HepG2 (cell line): ENCODE measurements around the gene ELAPOR1. TPM values are rescaled to one million over a fixed set of nuclear protein-coding genes. Genes with fewer than 3 reads are reported as not detected.

Experiments
- ATF1 ChIP-seq: IDR thresholded peaks from 2 replicates; pipeline ENCODE4 v1.6.1; 2016; ENCODE audit warnings: mild to moderate bottlenecking, control low read depth
- CC2D1A ChIP-seq: sonication (generic); formaldehyde crosslinking; IDR thresholded peaks from 2 replicates; pipeline ENCODE4 v1.8.1; 2023; ENCODE audit warnings: mild to moderate bottlenecking, missing genetic modification reagents
- CERS6 ChIP-seq: sonication (generic); formaldehyde crosslinking; IDR thresholded peaks from 2 replicates; pipeline ENCODE4 v1.5.0; 2020; ENCODE audit warnings: missing genetic modification reagents
- EED ChIP-seq: sonication (generic); formaldehyde crosslinking; IDR thresholded peaks from 2 replicates; pipeline ENCODE4 v1.5.0; 2020; ENCODE audit warnings: mild to moderate bottlenecking, missing genetic modification reagents
- GPN1 ChIP-seq: sonication (generic); formaldehyde crosslinking; IDR thresholded peaks from 2 replicates; pipeline ENCODE4 v1.5.1; 2020; ENCODE audit warnings: missing genetic modification reagents, borderline replicate concordance
- JUN ChIP-seq: sonication (generic); formaldehyde crosslinking; IDR thresholded peaks from 2 replicates; pipeline ENCODE4 v1.4.0; 2020; ENCODE audit warnings: mild to moderate bottlenecking, missing genetic modification reagents
- JUNB ChIP-seq: sonication (generic); formaldehyde crosslinking; IDR thresholded peaks from 2 replicates; pipeline ENCODE4 v1.8.0; 2022; ENCODE audit warnings: missing genetic modification reagents, mild to moderate bottlenecking, borderline replicate concordance
- KDM6A ChIP-seq: IDR thresholded peaks from 2 replicates; pipeline ENCODE4 v1.6.1; 2016; ENCODE audit warnings: low read depth
- KLF9 ChIP-seq: IDR thresholded peaks from 2 replicates; pipeline ENCODE4 v1.6.1; 2016; ENCODE audit warnings: low read depth
- MAFF ChIP-seq: IDR thresholded peaks from 2 replicates; pipeline ENCODE4 v1.6.1; 2011; ENCODE audit warnings: low read depth, low read length, improper control_type of control experiment
- PAF1 ChIP-seq: IDR thresholded peaks from 2 replicates; pipeline ENCODE4 v1.6.1; 2016; ENCODE audit warnings: missing genetic modification reagents, missing compliant biosample characterization
- PPARG ChIP-seq: conservative IDR thresholded peaks from 2 replicates; pipeline ENCODE4 v1.6.1; 2016; ENCODE audit warnings: missing biosample characterization, missing genetic modification reagents
- PRPF4 ChIP-seq: fragments of 200-400 bp; formaldehyde crosslinking; IDR thresholded peaks from 2 replicates; pipeline ENCODE4 v1.6.1; 2016; ENCODE audit warnings: low read length, low read depth; ENCODE audit not compliant: poor library complexity, severe bottlenecking
- RFX3 ChIP-seq: IDR thresholded peaks from 2 replicates; pipeline ENCODE4 v1.6.1; 2016; ENCODE audit warnings: missing biosample characterization, missing genetic modification reagents
- RFXANK ChIP-seq: IDR thresholded peaks from 2 replicates; pipeline ENCODE4 v1.6.1; 2016
- SIX4 ChIP-seq: sonication (generic); formaldehyde crosslinking; IDR thresholded peaks from 2 replicates; pipeline ENCODE4 v1.4.0; 2020; ENCODE audit warnings: missing genetic modification reagents
- SMARCC2 ChIP-seq: fragments of 450-650 bp; IDR thresholded peaks from 2 replicates; pipeline ENCODE4 v1.6.1; 2017; ENCODE audit warnings: antibody characterized with exemption, mild to moderate bottlenecking
- SNRNP70 ChIP-seq: fragments of 200-400 bp; formaldehyde crosslinking; IDR thresholded peaks from 2 replicates; pipeline ENCODE4 v1.6.1; 2017; ENCODE audit warnings: mild to moderate bottlenecking, low read depth, low read length, moderate library complexity
- SP2 ChIP-seq: sonication (generic); formaldehyde crosslinking; IDR thresholded peaks from 2 replicates; pipeline ENCODE4 v1.5.1; 2020; ENCODE audit warnings: mild to moderate bottlenecking, missing genetic modification reagents
- SUZ12 ChIP-seq: fragments of 150-350 bp; IDR thresholded peaks from 2 replicates; pipeline ENCODE4 v1.6.1; 2014; ENCODE audit warnings: low read depth, low read length
- XRCC5 ChIP-seq: fragments of 200-400 bp; formaldehyde crosslinking; optimal IDR thresholded peaks from 2 replicates; pipeline ENCODE3; 2017; ENCODE audit warnings: mild to moderate bottlenecking, low read length
- YY1 ChIP-seq: IDR thresholded peaks from 2 replicates; pipeline ENCODE4 v1.6.1; 2011; ENCODE audit warnings: low read length, low read depth, moderate library complexity, mild to moderate bottlenecking; ENCODE audit not compliant: insufficient read depth, insufficient replicate concordance
- ZFAT ChIP-seq: sonication (generic); formaldehyde crosslinking; conservative IDR thresholded peaks from 2 replicates; pipeline ENCODE4 v1.8.1; 2023; ENCODE audit warnings: missing genetic modification reagents, inconsistent platforms
- ZFYVE20 ChIP-seq: sonication (generic); formaldehyde crosslinking; IDR thresholded peaks from 2 replicates; pipeline ENCODE4 v1.8.0; 2023; ENCODE audit warnings: low read depth, mild to moderate bottlenecking, moderate library complexity, missing genetic modification reagents, borderline replicate concordance
- ZNF589 ChIP-seq: sonication (generic); formaldehyde crosslinking; conservative IDR thresholded peaks from 2 replicates; pipeline ENCODE4 v1.8.0; 2022; ENCODE audit warnings: mild to moderate bottlenecking, moderate library complexity, missing genetic modification reagents
- ZNF660 ChIP-seq: sonication (generic); formaldehyde crosslinking; IDR thresholded peaks from 2 replicates; pipeline ENCODE4 v1.5.1; 2020; ENCODE audit warnings: mild to moderate bottlenecking, low read depth, missing genetic modification reagents, borderline replicate concordance
- ZNF704 ChIP-seq: sonication (generic); formaldehyde crosslinking; IDR thresholded peaks from 2 replicates; pipeline ENCODE4 v1.8.1; 2023; ENCODE audit warnings: mild to moderate bottlenecking, inconsistent platforms, moderate library complexity, missing genetic modification reagents, borderline replicate concordance
- ZNF713 ChIP-seq: sonication (generic); formaldehyde crosslinking; IDR thresholded peaks from 2 replicates; pipeline ENCODE4 v1.4.0; 2020; ENCODE audit warnings: mild to moderate bottlenecking, missing genetic modification reagents
- ZSCAN30 ChIP-seq: sonication (generic); formaldehyde crosslinking; IDR thresholded peaks from 2 replicates; pipeline ENCODE4 v1.5.0; 2020; ENCODE audit warnings: mild to moderate bottlenecking, missing genetic modification reagents
- polyA plus RNA-seq, 8 experiments: library from polyadenylated mRNA; depleted of rRNA in 3 of 8; stranded (reverse) in 7 of 8; unstranded in 1 of 8; fragments of >200 nt; fragmentation: Illumina TruSeq in 4 of 8; extraction: Trizol in 4 of 8; gene quantifications; 2 replicates each; pipeline versions ENCODE4 v1.2.1 to v1.2.3, GENCODE V29; 2011 to 2016; ENCODE audit warnings: low read depth in 4 of 8, missing spikeins in 1 of 8, mixed read lengths in 1 of 8; ENCODE audit not compliant: insufficient read depth in 1 of 8
- total RNA-seq, 5 experiments: library from RNA; depleted of rRNA; stranded (reverse); fragments of >200 nt; fragmentation: Illumina TruSeq; extraction: Trizol; gene quantifications; 2 replicates each; pipeline ENCODE4 v1.2.3, GENCODE V29; 2016; ENCODE audit warnings: low read depth in 1 of 5
- TF ChIP-seq, protein P1 (sequence below): IDR thresholded peaks from 2 replicates; pipeline ENCODE4 v1.6.1; 2016; ENCODE audit warnings: low read depth
- TF ChIP-seq, protein P2 (sequence below): sonication (generic); formaldehyde crosslinking; IDR thresholded peaks from 2 replicates; pipeline ENCODE4 v1.5.0; 2020; ENCODE audit warnings: missing genetic modification reagents

Gene ELAPOR1
- total and polyA plus RNA-seq, 2 of the 13 experiments (the other 11 are each of a cell fraction or from before 2014, with no cell fraction given), result 0.13 to 0.20 TPM

DNA sequence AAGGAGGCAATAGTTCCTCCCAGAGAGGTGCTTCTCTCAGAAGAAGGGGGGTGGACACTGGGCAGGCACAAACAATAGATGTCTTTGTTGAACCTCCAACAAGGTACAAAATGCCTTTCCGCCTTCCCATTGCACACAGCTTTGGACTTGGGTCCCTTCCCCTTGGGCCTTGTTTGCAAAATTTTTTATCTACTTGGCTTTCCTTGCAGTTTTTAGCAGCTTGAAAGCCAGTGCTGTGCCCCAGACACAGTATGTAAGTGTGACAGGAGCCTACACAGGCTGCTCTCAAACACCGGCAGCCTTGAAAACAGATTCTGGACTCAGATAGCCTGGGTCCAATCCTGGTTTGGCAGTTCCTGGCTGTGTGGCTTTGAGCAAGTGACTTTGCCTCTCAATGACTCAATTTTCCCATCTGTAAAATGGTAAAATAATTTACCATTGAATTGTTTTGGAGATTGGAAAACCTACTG, 43.0 kb downstream of the ELAPOR1 start (continued):
- TF ChIP-seq JUNB (CRISPR knock-in tag) (no peak), CC2D1A (no peak), JUN (no peak), SP2 (CRISPR knock-in tag) (no peak), SNRNP70 (no peak), SMARCC2 (no peak), SUZ12 (no peak), GPN1 (CRISPR knock-in tag) (no peak), PPARG (peak; percentile 64), ATF1 (CRISPR knock-in tag) (0 out of 2 replicates have a peak, but pooled peaks have one; percentile 56), ZSCAN30 (CRISPR knock-in tag) (no peak), PAF1 (CRISPR knock-in tag) (no peak), YY1 (no peak), MAFF (no peak), CERS6 (CRISPR knock-in tag) (no peak), RFXANK (CRISPR knock-in tag) (peak; percentile 39; the same call in 1 of the 2 replicates), ZNF660 (CRISPR knock-in tag) (no peak), EED (CRISPR knock-in tag) (no peak), PRPF4 (no peak), ZNF704 (no peak), RFX3 (CRISPR knock-in tag) (no peak), SIX4 (no peak), KDM6A (peak; percentile 50; the same call in 1 of the 2 replicates), ZNF713 (CRISPR knock-in tag) (no peak), KLF9 (CRISPR knock-in tag) (no peak), ZFYVE20 (CRISPR knock-in tag) (no peak), XRCC5 (peak; percentile 42), ZFAT (no peak), ZNF589 (CRISPR knock-in tag) (no peak)
- TF ChIP-seq, protein P1, sequence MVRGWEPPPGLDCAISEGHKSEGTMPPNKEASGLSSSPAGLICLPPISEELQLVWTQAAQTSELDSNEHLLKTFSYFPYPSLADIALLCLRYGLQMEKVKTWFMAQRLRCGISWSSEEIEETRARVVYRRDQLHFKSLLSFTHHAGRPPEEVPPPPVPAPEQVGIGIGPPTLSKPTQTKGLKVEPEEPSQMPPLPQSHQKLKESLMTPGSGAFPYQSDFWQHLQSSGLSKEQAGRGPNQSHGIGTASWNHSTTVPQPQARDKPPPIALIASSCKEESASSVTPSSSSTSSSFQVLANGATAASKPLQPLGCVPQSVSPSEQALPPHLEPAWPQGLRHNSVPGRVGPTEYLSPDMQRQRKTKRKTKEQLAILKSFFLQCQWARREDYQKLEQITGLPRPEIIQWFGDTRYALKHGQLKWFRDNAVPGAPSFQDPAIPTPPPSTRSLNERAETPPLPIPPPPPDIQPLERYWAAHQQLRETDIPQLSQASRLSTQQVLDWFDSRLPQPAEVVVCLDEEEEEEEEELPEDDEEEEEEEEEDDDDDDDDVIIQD, result no peak
- TF ChIP-seq, protein P2, sequence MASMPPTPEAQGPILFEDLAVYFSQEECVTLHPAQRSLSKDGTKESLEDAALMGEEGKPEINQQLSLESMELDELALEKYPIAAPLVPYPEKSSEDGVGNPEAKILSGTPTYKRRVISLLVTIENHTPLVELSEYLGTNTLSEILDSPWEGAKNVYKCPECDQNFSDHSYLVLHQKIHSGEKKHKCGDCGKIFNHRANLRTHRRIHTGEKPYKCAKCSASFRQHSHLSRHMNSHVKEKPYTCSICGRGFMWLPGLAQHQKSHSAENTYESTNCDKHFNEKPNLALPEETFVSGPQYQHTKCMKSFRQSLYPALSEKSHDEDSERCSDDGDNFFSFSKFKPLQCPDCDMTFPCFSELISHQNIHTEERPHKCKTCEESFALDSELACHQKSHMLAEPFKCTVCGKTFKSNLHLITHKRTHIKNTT (CRISPR knock-in tag), result no peak
